Mucosa of rectum (tissue), 2 donors: ENCODE results near the gene AQP5.
A peak's percentile ranks its signal among the peaks of the same experiment; 100 is the strongest.

Experiments
- H3K27ac ChIP-seq, 2 donors: one replicate each; pipeline ENCODE4 v1.7.0; 2013; ENCODE audit warnings: inconsistent platforms in 2 of 2, low read depth in 2 of 2, low read length in 2 of 2
- H3K27me3 ChIP-seq, 2 donors: one replicate each; pipeline ENCODE4 v1.7.0; 2013; ENCODE audit warnings: low read length in 2 of 2; ENCODE audit not compliant: control insufficient read depth in 2 of 2, insufficient read depth in 2 of 2
- H3K36me3 ChIP-seq, 2 donors: one replicate each; pipeline ENCODE4 v1.7.0; 2013; ENCODE audit warnings: low read length in 2 of 2; ENCODE audit not compliant: control insufficient read depth in 2 of 2, insufficient read depth in 2 of 2
- H3K4me1 ChIP-seq, 2 donors: one replicate each; pipeline ENCODE4 v1.7.0; 2013; ENCODE audit warnings: low read length in 2 of 2, mild to moderate bottlenecking in 1 of 2; ENCODE audit not compliant: control insufficient read depth in 2 of 2, insufficient read depth in 2 of 2
- H3K4me3 ChIP-seq, 2 donors: one replicate each; pipeline ENCODE4 v1.7.0; 2013; ENCODE audit warnings: low read length in 2 of 2
- H3K9ac ChIP-seq, 2 donors: one replicate each; pipeline ENCODE4 v1.7.0; 2013; ENCODE audit warnings: low read length in 2 of 2, low read depth in 1 of 2, mild to moderate bottlenecking in 1 of 2
- H3K9me3 ChIP-seq, 2 donors: one replicate each; pipeline ENCODE4 v1.7.0; 2013; ENCODE audit warnings: low read length in 2 of 2; ENCODE audit not compliant: control insufficient read depth in 2 of 2
- donor health status: healthy.
- donor health status: Normal muscosa, but diverticular disease.

The AQP5 gene

DNA sequence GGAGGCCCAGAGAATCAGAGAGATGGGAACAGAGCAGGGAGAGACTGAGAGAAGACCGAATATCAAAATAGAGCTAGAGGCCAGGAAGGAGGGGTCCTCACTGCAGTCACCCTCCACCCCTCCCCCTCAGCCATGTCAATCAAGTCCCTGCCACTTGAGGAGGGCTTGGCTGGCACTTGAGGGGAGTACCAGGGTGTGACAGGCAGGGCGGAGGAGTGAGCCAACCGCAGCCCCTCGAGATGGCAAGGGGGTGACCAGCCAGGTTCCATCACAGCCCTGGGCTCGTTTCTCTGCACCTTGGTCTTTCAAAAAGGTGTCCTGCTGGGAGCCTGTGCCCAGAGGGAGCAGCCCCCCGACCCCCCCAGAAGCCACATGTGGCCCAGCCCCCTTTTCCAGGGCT, 4.2 kb downstream of the AQP5 start:
- Histone ChIP-seq H3K36me3 (no peaks in the 10 kb centered on the region), H3K27me3 (peaks cover 24% of the 10 kb centered on the region in 2 donors), H3K4me3 (no peak overlapping the region), H3K9me3 (no peaks in the 10 kb centered on the region), H3K9ac (no peak overlapping the region), H3K4me1 (peaks cover 7 to 11% of the 10 kb centered on the region in 2 donors), H3K27ac (no peak overlapping the region)

GRCh38 chr12:49966511-49967041, 4.9 kb downstream of the AQP5 start:
- Histone ChIP-seq H3K27me3 (peaks cover 21 to 22% of the 10 kb centered on the region in 2 donors), H3K9ac (no peak overlapping the region), H3K4me1 (peaks cover 5 to 9% of the 10 kb centered on the region in 2 donors), H3K9me3 (no peaks in the 10 kb centered on the region), H3K4me3 (no peak overlapping the region), H3K27ac (no peak overlapping the region), H3K36me3 (no peaks in the 10 kb centered on the region)

DNA sequence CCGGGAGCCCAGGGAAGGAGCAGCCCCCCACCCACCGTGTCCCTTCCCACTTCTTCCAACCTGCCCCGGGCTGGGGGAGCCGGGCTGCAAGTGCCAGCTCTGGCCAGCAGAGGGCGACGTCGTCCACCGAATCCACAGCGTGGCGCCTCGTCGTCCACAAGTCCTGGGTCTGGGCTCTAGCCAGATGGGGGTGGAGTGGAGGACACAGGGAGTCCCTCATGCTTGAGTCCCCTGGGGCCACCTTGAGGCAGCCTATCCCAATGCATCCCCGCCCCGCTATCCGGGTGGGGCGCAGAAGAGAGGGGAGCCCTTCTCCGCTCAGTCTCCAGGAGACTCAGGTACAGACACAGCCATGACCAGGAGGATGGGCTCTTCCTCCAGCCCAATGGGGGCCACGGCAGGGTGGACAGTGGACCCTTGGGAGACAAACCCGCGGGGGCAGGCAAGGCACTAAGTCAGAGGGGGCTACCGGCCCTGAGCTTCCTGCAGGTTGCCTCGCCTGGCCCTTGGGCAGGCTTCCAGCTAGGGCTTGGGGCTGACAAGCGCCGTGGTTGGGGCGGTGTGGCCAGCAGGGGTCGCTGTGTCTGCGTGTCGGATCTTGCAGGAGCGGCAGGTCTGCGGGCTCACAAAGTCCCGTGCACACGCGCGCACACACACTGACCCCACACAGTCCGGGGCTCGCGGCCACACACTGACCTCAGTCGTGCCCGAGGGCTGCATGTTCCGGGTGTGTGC, 5.5 kb downstream of the AQP5 start:
- H3K9me3 ChIP-seq = no peaks in the 10 kb centered on the region
- no peak overlapping the region for H3K27ac ChIP-seq
- no peaks in the 10 kb centered on the region for H3K36me3 ChIP-seq
- peaks cover 19% of the 10 kb centered on the region in 2 donors for H3K27me3 ChIP-seq
- peaks cover 5 to 9% of the 10 kb centered on the region in 2 donors for H3K4me1 ChIP-seq
- peak overlapping the region; percentile 62 to 66 for H3K4me3 ChIP-seq
- H3K9ac ChIP-seq = peak overlapping the region; percentile 32 to 52

- Histone ChIP-seq H3K9me3 (no peaks in the 10 kb centered on the region), H3K4me3 (peak overlapping the region; percentile 62 to 66), H3K9ac (peak overlapping the region in 1 of 2 donors; percentile 32), H3K27me3 (peaks cover 19% of the 10 kb centered on the region in 2 donors), H3K36me3 (no peaks in the 10 kb centered on the region), H3K4me1 (peaks cover 5 to 9% of the 10 kb centered on the region in 2 donors), H3K27ac (no peak overlapping the region)
These were observed 6.1 kb downstream of the AQP5 start for GRCh38 chr12:49967777-49968250.

DNA sequence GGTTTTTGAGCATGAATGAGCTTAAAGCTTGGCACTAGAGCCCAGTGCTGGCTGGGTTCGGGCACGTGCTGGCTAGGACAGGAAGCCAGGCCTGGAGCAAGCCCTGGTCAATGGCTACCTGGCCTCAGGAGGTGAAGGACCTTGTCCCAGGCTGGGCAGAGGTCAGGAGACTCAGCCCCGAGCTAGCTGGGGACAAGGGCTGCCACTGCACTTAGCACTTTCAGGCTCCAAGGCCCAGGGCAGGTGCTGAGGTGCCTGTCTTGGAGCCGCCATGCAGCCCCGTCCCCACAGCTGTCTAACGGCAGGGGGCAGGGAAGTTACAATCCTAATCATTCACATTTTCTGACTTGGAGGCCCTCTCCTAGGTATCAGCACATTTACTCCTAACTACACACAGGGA, 6.8 kb downstream of the AQP5 start:
- Histone ChIP-seq H3K27ac (no peak overlapping the region), H3K27me3 (peaks cover 16 to 19% of the 10 kb centered on the region in 2 donors), H3K9ac (no peak overlapping the region), H3K4me3 (no peak overlapping the region), H3K36me3 (no peaks in the 10 kb centered on the region), H3K4me1 (peaks cover 5 to 9% of the 10 kb centered on the region in 2 donors), H3K9me3 (no peaks in the 10 kb centered on the region)

DNA sequence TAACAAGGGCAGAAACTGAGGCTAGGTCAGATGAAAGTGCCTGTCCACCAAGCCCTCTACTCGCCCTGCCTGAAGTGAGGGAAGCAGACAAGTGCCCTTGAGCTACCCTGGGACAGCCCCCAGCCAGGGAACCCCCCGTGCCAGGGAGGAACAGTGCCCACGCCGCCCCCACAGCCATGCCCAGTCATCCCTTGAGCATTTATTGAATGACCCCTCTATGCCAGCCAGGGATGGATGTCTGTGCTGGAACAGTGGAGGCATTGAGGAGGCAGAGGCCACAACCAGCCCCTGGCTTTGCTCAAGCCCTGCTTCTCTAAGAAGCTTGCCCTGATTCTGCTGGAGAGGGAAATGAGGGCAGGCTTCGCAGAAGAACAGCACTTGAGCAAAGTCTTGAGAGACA, 7.4 kb downstream of the AQP5 start:
- no peak overlapping the region for H3K4me3 ChIP-seq
- no peak overlapping the region for H3K9ac ChIP-seq
- H3K27ac ChIP-seq = no peak overlapping the region
- H3K36me3 ChIP-seq = no peaks in the 10 kb centered on the region
- peaks cover 5 to 9% of the 10 kb centered on the region in 2 donors for H3K4me1 ChIP-seq
- peaks cover 16 to 19% of the 10 kb centered on the region in 2 donors for H3K27me3 ChIP-seq
- H3K9me3 ChIP-seq = no peaks in the 10 kb centered on the region

- H3K27ac ChIP-seq = no peak overlapping the region
- H3K9ac ChIP-seq = no peak overlapping the region
- peaks cover 16 to 19% of the 10 kb centered on the region in 2 donors for H3K27me3 ChIP-seq
- no peak overlapping the region for H3K4me3 ChIP-seq
- H3K4me1 ChIP-seq = peaks cover 8 to 11% of the 10 kb centered on the region in 2 donors
- no peaks in the 10 kb centered on the region for H3K36me3 ChIP-seq
- no peaks in the 10 kb centered on the region for H3K9me3 ChIP-seq
These were observed 8.2 kb downstream of the AQP5 start for GRCh38 chr12:49969651-49970429.

DNA sequence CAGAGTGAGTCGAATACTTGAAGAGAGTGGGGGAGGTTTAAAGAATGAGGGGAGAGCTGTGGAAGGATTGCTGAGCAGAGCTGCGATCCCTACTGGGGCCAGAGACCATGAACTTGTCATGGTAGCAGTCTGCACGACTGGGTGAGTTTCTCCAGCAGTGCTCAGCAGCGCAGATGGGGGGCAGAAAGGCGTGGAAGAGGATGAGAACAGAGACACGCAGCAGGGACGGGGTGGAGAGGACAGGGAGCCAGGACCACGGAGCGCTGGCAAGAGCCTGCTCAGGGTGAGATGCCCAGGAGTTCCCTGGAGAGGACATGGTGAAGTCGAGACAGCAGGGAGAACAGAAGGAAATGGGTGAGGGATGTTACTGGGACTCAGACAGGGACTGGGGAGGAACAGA, 9.0 kb downstream of the AQP5 start:
- Histone ChIP-seq H3K36me3 (no peaks in the 10 kb centered on the region), H3K27me3 (peaks cover 16 to 19% of the 10 kb centered on the region in 2 donors), H3K4me3 (no peak overlapping the region), H3K9me3 (no peaks in the 10 kb centered on the region), H3K9ac (no peak overlapping the region), H3K4me1 (peaks cover 8 to 11% of the 10 kb centered on the region in 2 donors), H3K27ac (no peak overlapping the region)

DNA sequence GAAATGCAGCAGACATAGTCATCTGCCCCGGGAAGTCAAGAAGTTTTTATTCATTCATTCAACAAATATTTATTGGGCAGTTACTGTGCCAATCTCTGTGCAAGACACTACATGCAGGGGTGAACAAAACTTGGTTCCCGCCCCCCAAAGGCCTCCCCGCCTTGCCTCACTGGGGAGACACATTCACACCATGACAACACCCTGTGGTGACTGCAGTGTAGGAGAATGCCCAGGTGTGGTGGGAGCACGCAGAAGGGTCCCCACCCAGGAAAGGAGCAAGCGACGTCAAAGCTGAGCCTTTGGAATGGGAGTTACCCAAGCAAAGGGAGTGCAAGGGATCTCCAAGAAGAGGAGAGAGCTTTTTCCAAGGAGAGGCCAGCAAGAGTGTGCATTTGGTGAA, 9.5 kb downstream of the AQP5 start:
- peaks cover 16 to 19% of the 10 kb centered on the region in 2 donors for H3K27me3 ChIP-seq
- no peak overlapping the region for H3K4me3 ChIP-seq
- H3K36me3 ChIP-seq = no peaks in the 10 kb centered on the region
- H3K27ac ChIP-seq = no peak overlapping the region
- H3K4me1 ChIP-seq = peaks cover 8 to 11% of the 10 kb centered on the region in 2 donors
- H3K9ac ChIP-seq = no peak overlapping the region
- H3K9me3 ChIP-seq = no peaks in the 10 kb centered on the region

GRCh38 chr12:49972129-49972528, 10.5 kb downstream of the AQP5 start:
- Histone ChIP-seq H3K9ac (no peak overlapping the region), H3K27me3 (peaks cover 11 to 19% of the 10 kb centered on the region in 2 donors), H3K36me3 (no peaks in the 10 kb centered on the region), H3K27ac (no peak overlapping the region), H3K4me1 (peaks cover 8 to 10% of the 10 kb centered on the region in 2 donors), H3K9me3 (no peaks in the 10 kb centered on the region), H3K4me3 (no peak overlapping the region)
